HG03521 (cell line): Measurements from ENCODE around the gene CEP70.
"Not testable (repeated sequence)": the region's sequence is repeated elsewhere in the genome, so short reads cannot be mapped to it uniquely, and the experiment has no call there.

ENCODE experiments used
- ATAC-seq: cut with Tn5 transposase; IDR thresholded peaks from one replicate; pipeline ENCODE4 v1.9.1; 2021; ENCODE audit warnings: mild to moderate bottlenecking, moderate library complexity; ENCODE audit not compliant: unreplicated experiment

Gene CEP70

GRCh38 chr3:138521445-138521844, 72.6 kb downstream of the CEP70 start:
- ATAC-seq, result not testable (repeated sequence)

GRCh38 chr3:138513090-138513843, 80.8 kb downstream of the CEP70 start:
- no peak for ATAC-seq

- no peak for ATAC-seq
Measured at GRCh38 chr3:138511945-138512344, 82.1 kb downstream of the CEP70 start.

GRCh38 chr3:138509586-138509985, 84.5 kb downstream of the CEP70 start:
- ATAC-seq, result no peak

- no peak for ATAC-seq
Measured at GRCh38 chr3:138507524-138507923, 86.5 kb downstream of the CEP70 start.

GRCh38 chr3:138498991-138499390, 95.1 kb downstream of the CEP70 start:
- ATAC-seq, result no peak

- ATAC-seq, result no peak
Measured at GRCh38 chr3:138497851-138498250, 96.2 kb downstream of the CEP70 start.

GRCh38 chr3:138497021-138497420, 97.0 kb downstream of the CEP70 start:
- ATAC-seq, result no peak

- ATAC-seq, result no peak
Measured at GRCh38 chr3:138496436-138496835, 97.6 kb downstream of the CEP70 start.

GRCh38 chr3:138495638-138496037, 98.4 kb downstream of the CEP70 start:
- not testable (repeated sequence) for ATAC-seq

GRCh38 chr3:138494607-138494929, 99.5 kb downstream of the CEP70 start:
- no peak for ATAC-seq

GRCh38 chr3:138493804-138494606, 100.1 kb downstream of the CEP70 start:
- no peak for ATAC-seq

- no peak for ATAC-seq
Measured at GRCh38 chr3:138492980-138493675, 100.9 kb downstream of the CEP70 start.

GRCh38 chr3:138491971-138492370, 102.1 kb downstream of the CEP70 start:
- no peak for ATAC-seq

GRCh38 chr3:138486580-138486979, 107.5 kb downstream of the CEP70 start:
- not testable (repeated sequence) for ATAC-seq

- not testable (repeated sequence) for ATAC-seq
Measured at GRCh38 chr3:138484672-138485071, 109.4 kb downstream of the CEP70 start.

GRCh38 chr3:138479438-138479863, 114.6 kb downstream of the CEP70 start:
- ATAC-seq, result no peak

- no peak for ATAC-seq
Measured at GRCh38 chr3:138477801-138478200, 116.3 kb downstream of the CEP70 start.

GRCh38 chr3:138477120-138477519, 116.9 kb downstream of the CEP70 start:
- no peak for ATAC-seq

GRCh38 chr3:138476526-138476925, 117.5 kb downstream of the CEP70 start:
- no peak for ATAC-seq

GRCh38 chr3:138474163-138474562, 119.9 kb downstream of the CEP70 start:
- no peak for ATAC-seq

GRCh38 chr3:138473391-138473790, 120.7 kb downstream of the CEP70 start:
- ATAC-seq, result no peak
